ENCODE results near the gene RNF149.

RNF149 gene

DNA sequence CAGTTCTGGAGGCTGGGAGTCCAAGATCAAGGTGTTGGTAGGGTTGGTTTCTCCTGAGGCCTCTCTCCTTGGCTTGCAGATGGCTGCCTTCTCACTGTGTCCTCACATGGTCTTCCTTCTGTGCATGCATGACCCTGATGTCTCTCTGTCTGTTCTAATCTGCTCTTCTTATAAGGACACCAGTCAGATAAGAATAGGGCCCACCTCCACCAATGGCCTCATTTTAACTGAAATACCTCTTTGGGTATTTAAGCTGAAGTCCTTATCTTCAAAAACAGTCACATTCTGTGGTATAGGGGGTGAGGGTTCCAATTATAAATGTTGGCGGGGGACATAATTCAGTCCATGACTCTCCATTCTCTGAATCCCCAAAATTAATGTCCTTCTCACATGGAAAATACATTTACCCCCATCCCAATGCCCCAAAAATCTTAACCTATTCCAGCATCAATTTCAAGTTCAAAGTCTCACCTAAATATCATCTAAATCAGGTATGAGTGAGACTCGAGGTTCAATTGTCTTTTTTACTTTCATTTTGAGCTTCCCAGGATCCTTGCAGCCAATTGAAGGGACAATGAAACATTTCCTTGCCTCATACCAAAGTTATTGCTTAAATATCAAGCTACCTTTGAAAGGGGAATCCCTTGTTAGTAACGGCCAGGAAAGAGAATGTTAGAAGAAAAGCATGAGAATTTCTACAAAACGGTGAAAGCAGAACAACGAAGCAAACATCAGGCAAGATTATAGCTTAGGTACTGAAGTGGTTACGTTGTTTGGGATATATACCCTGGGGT is 76.4 kb downstream of the RNF149 start:
- H3K4me1 ChIP-seq (ENCODE audit: control insufficient read depth, insufficient read depth, low read length) = no peaks in the 10 kb centered on the region
- no peaks in the 10 kb centered on the region for H3K36me3 ChIP-seq (ENCODE audit: control insufficient read depth in 2 of 2, insufficient read depth in 2 of 2, low read length in 2 of 2)
- no peaks in the 10 kb centered on the region for H3K9me3 ChIP-seq (ENCODE audit: control insufficient read depth in 2 of 2, low read length in 2 of 2)
- no peak overlapping the region for H3K27ac ChIP-seq (ENCODE audit: low read length)
- no peak overlapping the region for H3K9ac ChIP-seq (ENCODE audit: low read length in 2 of 2)
- no peak overlapping the region for H3K4me3 ChIP-seq (ENCODE audit: low read length in 2 of 2)
- H3K27me3 ChIP-seq (ENCODE audit: control insufficient read depth in 1 of 2, insufficient read depth in 2 of 2, low read length in 2 of 2) = no peaks in the 10 kb centered on the region

DNA sequence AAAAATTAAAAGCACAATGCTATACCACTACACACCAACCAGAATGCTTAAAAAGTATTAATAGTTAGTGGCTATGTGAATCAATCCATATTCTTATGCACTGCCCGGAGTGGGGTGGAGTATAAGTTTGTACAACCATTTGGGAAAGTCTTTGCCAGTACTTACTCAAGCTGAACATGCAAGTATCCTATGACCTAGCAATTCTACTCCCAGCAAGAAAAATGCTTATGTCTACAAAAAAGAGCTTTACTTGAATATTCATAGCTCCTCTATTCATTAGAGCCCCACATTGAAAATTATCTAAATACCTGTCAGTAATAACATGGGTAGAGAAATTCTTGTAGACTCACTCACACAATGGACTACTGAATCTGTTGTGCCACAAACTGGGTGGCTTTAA is 77.3 kb downstream of the RNF149 start:
- no peak overlapping the region for H3K9ac ChIP-seq (ENCODE audit: low read length in 2 of 2)
- H3K27ac ChIP-seq (ENCODE audit: low read length) = no peak overlapping the region

DNA sequence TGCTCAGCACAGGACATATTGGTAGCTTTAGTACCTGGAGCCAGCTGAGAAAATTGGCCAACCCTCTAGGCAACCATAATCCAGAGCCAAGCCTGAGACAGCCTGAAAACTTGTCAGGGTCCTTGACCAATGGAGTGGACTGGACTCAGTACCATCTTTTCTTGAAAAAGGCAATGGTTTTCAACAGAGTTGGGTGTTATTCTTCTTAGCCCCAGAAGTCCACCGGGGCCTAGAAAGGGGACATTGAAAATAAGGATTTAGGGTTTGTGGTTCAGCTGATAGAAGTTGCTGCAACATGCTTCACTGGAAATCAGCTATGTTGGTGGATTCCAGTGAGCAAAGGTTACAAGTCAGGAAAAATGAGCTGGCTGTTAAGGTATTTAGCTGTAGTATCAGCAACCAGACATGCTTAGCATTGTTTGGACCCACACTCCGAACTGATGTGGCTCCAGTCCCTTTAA is 77.9 kb downstream of the RNF149 start:
- no peaks in the 10 kb centered on the region for H3K36me3 ChIP-seq (ENCODE audit: control insufficient read depth in 2 of 2, insufficient read depth in 2 of 2, low read length in 2 of 2)
- no peak overlapping the region for H3K9ac ChIP-seq (ENCODE audit: low read length in 2 of 2)
- no peaks in the 10 kb centered on the region for H3K9me3 ChIP-seq (ENCODE audit: control insufficient read depth in 2 of 2, low read length in 2 of 2)
- no peaks in the 10 kb centered on the region for H3K27me3 ChIP-seq (ENCODE audit: control insufficient read depth in 1 of 2, insufficient read depth in 2 of 2, low read length in 2 of 2)
- H3K4me3 ChIP-seq (ENCODE audit: low read length in 2 of 2) = no peak overlapping the region
- no peaks in the 10 kb centered on the region for H3K4me1 ChIP-seq (ENCODE audit: control insufficient read depth, insufficient read depth, low read length)
- no peak overlapping the region for H3K27ac ChIP-seq (ENCODE audit: low read length)

More for the DNA sequence above, 77.3 kb downstream of the RNF149 start:
- Histone ChIP-seq H3K4me1 (ENCODE audit: control insufficient read depth, insufficient read depth, low read length) (no peaks in the 10 kb centered on the region), H3K9me3 (ENCODE audit: control insufficient read depth in 2 of 2, low read length in 2 of 2) (no peaks in the 10 kb centered on the region), H3K36me3 (ENCODE audit: control insufficient read depth in 2 of 2, insufficient read depth in 2 of 2, low read length in 2 of 2) (no peaks in the 10 kb centered on the region), H3K4me3 (ENCODE audit: low read length in 2 of 2) (no peak overlapping the region), H3K27me3 (ENCODE audit: control insufficient read depth in 1 of 2, insufficient read depth in 2 of 2, low read length in 2 of 2) (no peaks in the 10 kb centered on the region)

All from stomach smooth muscle (tissue), 2 donors.